ENCODE data around the gene NR2C2.
"Not testable (repeated sequence)": the region's sequence is repeated elsewhere in the genome, so short reads cannot be mapped to it uniquely, and the experiment has no call there.

The NR2C2 gene

GRCh38 chr3:14962762-14963161 is 15.4 kb downstream of the NR2C2 start:
- no peak for DNase-seq

GRCh38 chr3:14967285-14967684 is 19.9 kb downstream of the NR2C2 start:
- no peak for DNase-seq

GRCh38 chr3:14969671-14970070 is 22.3 kb downstream of the NR2C2 start:
- no peak for DNase-seq

- no peak for DNase-seq
Measured at GRCh38 chr3:14976317-14976716, 28.9 kb downstream of the NR2C2 start.

- no peak for DNase-seq
Measured at GRCh38 chr3:14980689-14981088, 33.3 kb downstream of the NR2C2 start.

- no peak for DNase-seq
Measured at GRCh38 chr3:14984581-14985113, 37.3 kb downstream of the NR2C2 start.

GRCh38 chr3:14988988-14989394 is 41.6 kb downstream of the NR2C2 start:
- no peak for DNase-seq

GRCh38 chr3:14989943-14990779 is 42.8 kb downstream of the NR2C2 start:
- no peak for DNase-seq

- no peak for DNase-seq
Measured at GRCh38 chr3:14990780-14991148, 43.4 kb downstream of the NR2C2 start.

- DNase-seq = no peak
Measured at GRCh38 chr3:14991151-14991742, 43.9 kb downstream of the NR2C2 start.

GRCh38 chr3:14991818-14992612 is 44.6 kb downstream of the NR2C2 start:
- DNase-seq = no peak

GRCh38 chr3:14997941-14998340 is 50.6 kb downstream of the NR2C2 start:
- DNase-seq = no peak

GRCh38 chr3:14999182-14999581 is 51.8 kb downstream of the NR2C2 start:
- not testable (repeated sequence) for DNase-seq

GRCh38 chr3:15007681-15008141 is 60.3 kb downstream of the NR2C2 start:
- DNase-seq = no peak

GRCh38 chr3:15009167-15009566 is 61.8 kb downstream of the NR2C2 start:
- no peak for DNase-seq

GRCh38 chr3:15010664-15011063 is 63.3 kb downstream of the NR2C2 start:
- no peak for DNase-seq

- no peak for DNase-seq
Measured at GRCh38 chr3:15011174-15011573, 63.8 kb downstream of the NR2C2 start.

- no peak for DNase-seq
Measured at GRCh38 chr3:15014606-15015328, 67.4 kb downstream of the NR2C2 start.

- no peak for DNase-seq
Measured at GRCh38 chr3:15015456-15015855, 68.1 kb downstream of the NR2C2 start.

GRCh38 chr3:15017191-15017590 is 69.8 kb downstream of the NR2C2 start:
- DNase-seq = no peak

- no peak for DNase-seq
Measured at GRCh38 chr3:15023249-15023648, 75.9 kb downstream of the NR2C2 start.

GRCh38 chr3:15023719-15024118 is 76.3 kb downstream of the NR2C2 start:
- DNase-seq = no peak

GRCh38 chr3:15029625-15030024 is 82.2 kb downstream of the NR2C2 start:
- no peak for DNase-seq
